PC-9 (cell line): ENCODE measurements around the gene CDC14A. TPM values are rescaled to one million over a fixed set of nuclear protein-coding genes. Genes with fewer than 3 reads are reported as not detected.
A peak's percentile ranks its signal among the peaks of the same experiment; 100 is the strongest.
"Not testable (repeated sequence)": the region's sequence is repeated elsewhere in the genome, so short reads cannot be mapped to it uniquely, and the experiment has no call there.

Source experiments
- BruUV-seq: library from RNA; stranded (reverse); fragments of 400-500 nt; replicated peaks from 2 replicates; lab custom pipeline; 2021; lab: Mats Ljungman, UMichigan
- CTCF ChIA-PET: fragments of 300-600 bp; sonication (Branson Sonifier 250); formaldehyde crosslinking; loops from one replicate; lab custom pipeline; 2022; ENCODE audit warnings: antibody characterized with exemption; lab: Charles Lee
- POLR2A ChIA-PET: fragments of 300-600 bp; sonication (Branson Sonifier 250); formaldehyde crosslinking; loops from one replicate; lab custom pipeline; 2022; ENCODE audit warnings: antibody characterized with exemption; ENCODE audit not compliant: unreplicated experiment; lab: Charles Lee
- DNase-seq, 2 experiments: peaks; one replicate each; pipeline versions ENCODE4 v3.0.0 to v3.0.0-alpha.2; 2015 to 2022; ENCODE audit warnings: mixed read lengths in 1 of 2
- H2AFZ ChIP-seq: fragments of 200-600 bp; sonication (generic); 2 replicates; pipeline ENCODE4 v1.8.1; 2017; ENCODE audit warnings: antibody characterized with exemption
- H3F3A ChIP-seq: fragments of 200-600 bp; sonication (generic); 2 replicates; pipeline ENCODE4 v1.8.1; 2017; ENCODE audit warnings: antibody characterized with exemption, mild to moderate bottlenecking, low read depth; ENCODE audit not compliant: insufficient read depth
- H3K27ac ChIP-seq: fragments of 200-600 bp; sonication (generic); 2 replicates; pipeline ENCODE4 v1.6.1; 2016; ENCODE audit warnings: mixed run types
- H3K27me3 ChIP-seq: fragments of 200-600 bp; sonication (generic); 2 replicates; pipeline ENCODE4 v1.6.1; 2016; ENCODE audit warnings: low read depth, mixed run types; ENCODE audit not compliant: insufficient read depth
- H3K36me3 ChIP-seq: fragments of 200-600 bp; sonication (generic); 2 replicates; pipeline ENCODE4 v1.6.1; 2016; ENCODE audit warnings: low read depth, mixed run types
- H3K4me1 ChIP-seq: fragments of 200-600 bp; sonication (generic); replicated peaks from 2 replicates; pipeline ENCODE4 v1.6.1; 2016; ENCODE audit warnings: mixed run types; ENCODE audit not compliant: insufficient read depth
- H3K4me2 ChIP-seq: fragments of 200-600 bp; sonication (generic); 2 replicates; pipeline ENCODE4 v1.6.1; 2017; ENCODE audit warnings: mixed run types
- H3K4me3 ChIP-seq: fragments of 200-600 bp; sonication (generic); 2 replicates; pipeline ENCODE4 v1.6.1; 2016; ENCODE audit warnings: mixed run types
- H3K79me2 ChIP-seq: fragments of 200-600 bp; sonication (generic); 2 replicates; pipeline ENCODE4 v1.6.1; 2017; ENCODE audit warnings: low read depth, mixed run types
- H3K9me2 ChIP-seq: fragments of 200-600 bp; sonication (generic); 2 replicates; pipeline ENCODE4 v1.8.1; 2017; ENCODE audit warnings: mild to moderate bottlenecking; ENCODE audit not compliant: insufficient read depth
- H3K9me3 ChIP-seq: fragments of 200-600 bp; sonication (generic); 2 replicates; pipeline ENCODE4 v1.8.1; 2016; ENCODE audit warnings: low read depth; ENCODE audit not compliant: insufficient read depth
- H4K20me1 ChIP-seq: fragments of 200-600 bp; sonication (generic); 2 replicates; pipeline ENCODE4 v1.8.1; 2017; ENCODE audit not compliant: insufficient read depth
- EZH2 ChIP-seq: fragments of 200-600 bp; sonication (generic); IDR thresholded peaks from 2 replicates; pipeline ENCODE4 v1.8.0; 2017; ENCODE audit warnings: antibody characterized with exemption, low read depth
- intact Hi-C: fragments of 100-400 bp; cut with micrococcal nuclease; formaldehyde crosslinking; loops from one replicate; pipeline ENCODE4 v1.10.0; 2022; ENCODE audit not compliant: unreplicated experiment
- total RNA-seq: library from RNA; stranded (reverse); gene quantifications from 2 replicates; pipeline ENCODE4 v1.2.3, GENCODE V29; 2021
- TF ChIP-seq, protein P1 (sequence below): fragments of 200-600 bp; sonication (generic); conservative IDR thresholded peaks from 2 replicates; pipeline ENCODE4 v1.6.1; 2017; ENCODE audit warnings: mixed run types, antibody characterized with exemption, mild to moderate bottlenecking, moderate library complexity

CDC14A gene
- total RNA-seq, 1 experiment from 2014 or later = 2.8 TPM

DNA sequence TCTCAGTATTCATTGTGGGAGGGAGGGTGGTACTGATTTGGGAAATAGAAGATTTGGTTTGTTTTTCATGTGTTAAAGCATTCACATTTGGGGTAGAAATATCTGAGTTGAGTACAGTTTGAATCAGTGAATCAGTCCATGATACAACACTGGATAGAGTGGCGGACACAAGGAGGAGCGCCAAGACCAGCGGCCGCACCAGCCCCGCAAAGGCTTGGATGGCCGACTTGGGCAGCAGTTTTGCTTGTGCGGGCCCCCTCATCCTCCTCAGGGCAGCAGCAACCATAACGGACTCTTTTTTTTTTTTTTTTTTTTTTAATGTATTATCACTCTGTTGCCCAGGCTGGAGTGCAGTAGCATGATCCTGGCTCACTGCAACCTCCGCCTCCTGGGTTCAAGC lies 20.0 kb upstream of the CDC14A start:
- Histone ChIP-seq H3K27me3 (no peaks in the 10 kb centered on the region), H3F3A (no peaks in the 10 kb centered on the region), H3K4me1 (no peaks in the 10 kb centered on the region), H3K36me3 (no peaks in the 10 kb centered on the region), H4K20me1 (no peaks in the 10 kb centered on the region), H3K27ac (no peak overlapping the region), H3K9me2 (no peaks in the 10 kb centered on the region), H3K4me2 (no peak overlapping the region), H3K9me3 (no peaks in the 10 kb centered on the region), H2AFZ (no peak overlapping the region), H3K79me2 (no peaks in the 10 kb centered on the region), H3K4me3 (no peak overlapping the region)
- intact Hi-C loops = no loop called here
- DNase-seq = no peak
- no peak for TF ChIP-seq EZH2
- TF ChIP-seq, protein P1, sequence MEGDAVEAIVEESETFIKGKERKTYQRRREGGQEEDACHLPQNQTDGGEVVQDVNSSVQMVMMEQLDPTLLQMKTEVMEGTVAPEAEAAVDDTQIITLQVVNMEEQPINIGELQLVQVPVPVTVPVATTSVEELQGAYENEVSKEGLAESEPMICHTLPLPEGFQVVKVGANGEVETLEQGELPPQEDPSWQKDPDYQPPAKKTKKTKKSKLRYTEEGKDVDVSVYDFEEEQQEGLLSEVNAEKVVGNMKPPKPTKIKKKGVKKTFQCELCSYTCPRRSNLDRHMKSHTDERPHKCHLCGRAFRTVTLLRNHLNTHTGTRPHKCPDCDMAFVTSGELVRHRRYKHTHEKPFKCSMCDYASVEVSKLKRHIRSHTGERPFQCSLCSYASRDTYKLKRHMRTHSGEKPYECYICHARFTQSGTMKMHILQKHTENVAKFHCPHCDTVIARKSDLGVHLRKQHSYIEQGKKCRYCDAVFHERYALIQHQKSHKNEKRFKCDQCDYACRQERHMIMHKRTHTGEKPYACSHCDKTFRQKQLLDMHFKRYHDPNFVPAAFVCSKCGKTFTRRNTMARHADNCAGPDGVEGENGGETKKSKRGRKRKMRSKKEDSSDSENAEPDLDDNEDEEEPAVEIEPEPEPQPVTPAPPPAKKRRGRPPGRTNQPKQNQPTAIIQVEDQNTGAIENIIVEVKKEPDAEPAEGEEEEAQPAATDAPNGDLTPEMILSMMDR = no peak
- no TSS peak for BruUV-seq
- CTCF ChIA-PET = no interaction called here
- POLR2A ChIA-PET = interaction anchor here (0.7 kb wide), 1 partner anchor 114 kb away, joined by 4 read pairs; no protein-coding TSS in a partner anchor

DNA sequence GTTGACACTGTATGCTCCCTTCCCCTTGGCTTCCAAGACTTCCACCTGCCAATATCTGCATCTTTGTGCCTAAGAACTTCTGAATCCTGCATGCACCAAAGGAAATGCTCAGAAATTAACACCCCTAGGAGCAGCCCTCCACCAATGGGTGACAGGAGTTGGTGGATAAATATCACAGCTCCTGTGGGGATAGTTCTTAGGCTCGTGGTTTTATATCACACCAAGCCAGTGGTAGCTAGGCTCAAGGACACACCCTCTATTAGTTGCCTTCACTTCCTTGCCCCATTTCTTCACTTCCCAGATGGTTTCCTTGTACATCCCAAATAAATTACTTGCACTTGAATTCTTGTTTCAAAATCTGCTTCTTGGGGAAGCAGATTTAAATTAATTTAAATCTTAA lies 16.9 kb upstream of the CDC14A start:
- no peaks in the 10 kb centered on the region for H3K36me3 ChIP-seq
- CTCF ChIA-PET = no interaction called here
- H2AFZ ChIP-seq = no peak overlapping the region
- H3K27me3 ChIP-seq = no peaks in the 10 kb centered on the region
- no peaks in the 10 kb centered on the region for H3K9me3 ChIP-seq
- intact Hi-C loops = no loop called here
- H3K4me2 ChIP-seq = no peak overlapping the region
- no peak overlapping the region for H3K27ac ChIP-seq
- DNase-seq = peak in 1 of 2 experiments; percentile 26
- no peaks in the 10 kb centered on the region for H3K9me2 ChIP-seq
- no peak overlapping the region for H3K4me3 ChIP-seq
- H3F3A ChIP-seq = no peaks in the 10 kb centered on the region
- BruUV-seq = no TSS peak
- H3K4me1 ChIP-seq = no peaks in the 10 kb centered on the region
- POLR2A ChIA-PET = no interaction called here
- no peaks in the 10 kb centered on the region for H3K79me2 ChIP-seq
- no peak for TF ChIP-seq EZH2
- TF ChIP-seq, protein P1 = no peak
- H4K20me1 ChIP-seq = no peaks in the 10 kb centered on the region

DNA sequence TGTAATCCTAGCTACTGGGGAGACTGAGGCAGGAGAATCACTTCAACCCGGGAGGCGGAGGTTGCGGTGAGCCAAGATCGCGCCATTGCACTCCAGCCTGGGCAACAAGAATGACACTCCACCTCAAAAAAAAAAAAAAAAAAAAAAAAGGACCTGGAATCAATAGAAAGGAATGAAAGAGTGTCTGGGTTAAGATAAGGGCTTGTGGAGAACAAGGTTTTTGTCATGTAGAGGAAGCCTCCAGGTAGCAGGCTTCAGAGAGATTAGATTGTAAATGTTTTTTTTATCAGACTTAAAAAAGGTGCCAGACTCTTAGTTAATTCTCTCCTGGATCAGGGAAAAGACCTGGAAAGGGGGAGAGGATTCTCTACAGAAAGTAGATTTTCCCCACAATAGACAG lies 14.4 kb upstream of the CDC14A start:
- H3K27me3 ChIP-seq, H3K4me3 ChIP-seq, H3K4me2 ChIP-seq, H3K9me3 ChIP-seq, POLR2A ChIA-PET, H3K27ac ChIP-seq, CTCF ChIA-PET, H3K79me2 ChIP-seq, BruUV-seq, H2AFZ ChIP-seq, H3K9me2 ChIP-seq, intact Hi-C loops, H3K4me1 ChIP-seq, H3K36me3 ChIP-seq, H3F3A ChIP-seq, H4K20me1 ChIP-seq: not testable (repeated sequence)
- DNase-seq = peak in 1 of 2 experiments; percentile 20

DNA sequence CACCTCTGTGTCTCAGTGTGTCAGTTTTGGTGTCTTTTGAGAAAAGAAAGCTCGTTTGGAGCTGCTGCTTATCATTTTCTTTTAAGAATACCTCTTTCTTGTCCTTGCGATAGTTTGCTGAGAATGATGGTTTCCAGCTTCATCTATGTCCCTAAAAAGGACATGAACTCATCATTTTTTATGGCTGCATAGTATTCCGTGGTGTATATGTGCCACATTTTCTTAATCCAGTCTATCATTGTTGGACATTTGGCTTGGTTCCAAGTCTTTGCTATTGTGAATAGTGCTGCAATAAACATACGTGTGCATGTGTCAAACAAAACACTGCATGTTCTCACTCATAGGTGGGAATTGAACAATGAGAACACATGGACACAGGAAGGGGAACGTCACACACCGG lies 12.6 kb upstream of the CDC14A start:
- POLR2A ChIA-PET = interaction anchor here (0.7 kb wide), 1 partner anchor 18 kb away, joined by 4 read pairs; no protein-coding TSS in a partner anchor
- CTCF ChIA-PET = not testable (repeated sequence)

More for the DNA sequence above, 12.6 kb upstream of the CDC14A start:
- H3K4me3 ChIP-seq, DNase-seq, BruUV-seq, H3K27me3 ChIP-seq, H3K27ac ChIP-seq, intact Hi-C loops, H3K4me2 ChIP-seq, H3K79me2 ChIP-seq, H3K9me2 ChIP-seq, H3F3A ChIP-seq, H3K36me3 ChIP-seq, H3K9me3 ChIP-seq, H2AFZ ChIP-seq, H4K20me1 ChIP-seq, H3K4me1 ChIP-seq: not testable (repeated sequence)
